Brain microvascular endothelial cell (primary cell): Measurements from ENCODE around the gene TBC1D10B.

Experiments used
- DNase-seq: peaks from one replicate; pipeline ENCODE4 v3.0.0-alpha.2; 2020
- H3K27ac ChIP-seq: fragments of 250-450 bp; sonication (Bioruptor Pico); 2 replicates; pipeline ENCODE4 v1.5.1; 2020; ENCODE audit warnings: mild to moderate bottlenecking, moderate library complexity
- H3K27me3 ChIP-seq: fragments of 250-450 bp; sonication (Bioruptor Pico); replicated peaks from 2 replicates; pipeline ENCODE4 v1.5.1; 2020; ENCODE audit warnings: mild to moderate bottlenecking
- H3K36me3 ChIP-seq: fragments of 250-450 bp; sonication (Bioruptor Pico); replicated peaks from 2 replicates; pipeline ENCODE4 v1.5.1; 2020; ENCODE audit warnings: mild to moderate bottlenecking
- H3K4me3 ChIP-seq: 2 replicates; pipeline ENCODE4 v1.5.1; 2011; ENCODE audit warnings: low read depth, mild to moderate bottlenecking, control low read depth, low read length, moderate library complexity
- CTCF ChIP-seq: IDR thresholded peaks from 2 replicates; pipeline ENCODE4 v1.5.1; 2011; ENCODE audit warnings: low read depth, mild to moderate bottlenecking, moderate library complexity, low read length, control low read depth, inconsistent platforms; ENCODE audit errors: missing control alignments
- in situ Hi-C: cut with HindIII; loops from 2 replicates; pipeline ENCODE4 v1.10.0; 2017; ENCODE audit warnings: low sequenced_read_pairs, low pct_ligation_motif_present

Gene TBC1D10B

GRCh38 chr16:30383521-30383920 lies 13.2 kb upstream of the TBC1D10B start:
- DNase-seq, result no peak
- Histone ChIP-seq H3K27me3 (no peaks in the 10 kb centered on the region), H3K36me3 (no peaks in the 10 kb centered on the region), H3K27ac (no peak overlapping the region), H3K4me3 (no peak overlapping the region)
- TF ChIP-seq CTCF, result no peak
- in situ Hi-C loops, result no loop called here

- H3K27me3 ChIP-seq, result no peaks in the 10 kb centered on the region
- no peak for TF ChIP-seq CTCF
- no peak within 1 kb of the TSS for H3K4me3 ChIP-seq
- in situ Hi-C loops, result no loop called here
- H3K27ac ChIP-seq, result no peak within 1 kb of the TSS
- H3K36me3 ChIP-seq, result no peaks in the 10 kb centered on the region
- DNase-seq, result no peak
These were observed 12.0 kb upstream of the TBC1D10B start, which contains the start of gene SEPTIN1 for GRCh38 chr16:30382111-30382881. SEPTIN1 (minus strand) TSS chr16:30382561; CDS start chr16:30382542, 19 bp downstream.

- Histone ChIP-seq H3K4me3 (no peak overlapping the region), H3K27me3 (no peaks in the 10 kb centered on the region), H3K27ac (no peak overlapping the region), H3K36me3 (no peaks in the 10 kb centered on the region)
- in situ Hi-C loops, result no loop called here
- DNase-seq, result no peak
- TF ChIP-seq CTCF, result no peak
These were observed 11.2 kb upstream of the TBC1D10B start for GRCh38 chr16:30381291-30382041.

- no peaks in the 10 kb centered on the region for H3K27me3 ChIP-seq
- no peak overlapping the region for H3K27ac ChIP-seq
- in situ Hi-C loops, result no loop called here
- H3K4me3 ChIP-seq, result no peak overlapping the region
- DNase-seq, result no peak
- H3K36me3 ChIP-seq, result no peaks in the 10 kb centered on the region
- no peak for TF ChIP-seq CTCF
These were observed 10.5 kb upstream of the TBC1D10B start for GRCh38 chr16:30380803-30381208.

- Histone ChIP-seq H3K36me3 (no peaks in the 10 kb centered on the region), H3K27ac (no peak overlapping the region), H3K27me3 (no peaks in the 10 kb centered on the region), H3K4me3 (no peak overlapping the region)
- DNase-seq, result no peak
- in situ Hi-C loops, result no loop called here
- TF ChIP-seq CTCF, result no peak
These were observed 9.9 kb upstream of the TBC1D10B start for GRCh38 chr16:30380072-30380802.
